Ishikawa (cell line): ENCODE data around the gene E2F2.

Experiments used
- CEBPB ChIP-seq: IDR thresholded peaks from 2 replicates; pipeline ENCODE4 v1.6.1; 2012
- EGR1 ChIP-seq: IDR thresholded peaks from 2 replicates; pipeline ENCODE4 v1.6.1; 2012
- EP300 ChIP-seq: IDR thresholded peaks from 2 replicates; pipeline ENCODE4 v1.6.1; 2012; ENCODE audit warnings: borderline replicate concordance
- FOXM1 ChIP-seq: IDR thresholded peaks from 2 replicates; pipeline ENCODE4 v1.6.1; 2012; ENCODE audit warnings: low read depth, borderline replicate concordance
- NFIC ChIP-seq: IDR thresholded peaks from 2 replicates; pipeline ENCODE4 v1.6.1; 2012
- RAD21 ChIP-seq: IDR thresholded peaks from 2 replicates; pipeline ENCODE4 v1.6.1; 2012; ENCODE audit warnings: low read depth
- TAF1 ChIP-seq: IDR thresholded peaks from 2 replicates; pipeline ENCODE4 v1.6.1; 2012; ENCODE audit warnings: low read depth, mild to moderate bottlenecking
- TCF12 ChIP-seq: IDR thresholded peaks from 2 replicates; pipeline ENCODE4 v1.6.1; 2012; ENCODE audit warnings: low read depth
- TEAD4 ChIP-seq: IDR thresholded peaks from 2 replicates; pipeline ENCODE4 v1.6.1; 2012
- YY1 ChIP-seq: IDR thresholded peaks from 2 replicates; pipeline ENCODE4 v1.6.1; 2012; ENCODE audit warnings: low read depth
- TF ChIP-seq, protein P1 (sequence below): IDR thresholded peaks from 2 replicates; pipeline ENCODE4 v1.6.1; 2012; ENCODE audit warnings: low read depth, mild to moderate bottlenecking
- TF ChIP-seq, protein P2 (sequence below): IDR thresholded peaks from 2 replicates; pipeline ENCODE4 v1.6.1; 2012
- TF ChIP-seq, protein P3 (sequence below): IDR thresholded peaks from 2 replicates; pipeline ENCODE4 v1.6.1; 2012

DNA sequence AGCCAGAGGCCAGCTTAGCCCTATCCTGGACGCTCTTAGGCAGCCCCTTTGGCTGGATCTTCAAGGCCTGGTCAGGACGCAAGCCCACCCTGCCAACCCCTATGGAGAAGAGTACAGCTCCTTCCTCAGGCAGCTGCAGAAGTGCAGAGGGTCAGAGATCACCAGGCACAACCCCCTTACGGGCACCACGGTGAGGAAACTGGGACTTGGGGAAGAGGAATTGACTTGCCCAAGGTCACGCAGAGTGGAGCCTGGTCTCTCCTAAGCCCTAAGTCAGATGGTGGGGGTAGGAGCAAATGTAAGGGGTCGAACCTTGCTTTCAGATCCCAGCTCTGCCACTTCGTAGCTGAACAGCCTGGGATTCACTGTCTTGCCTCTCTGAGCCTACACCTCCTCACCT lies 3.7 kb downstream of the E2F2 start:
- TF ChIP-seq EP300 (no peak), YY1 (no peak), TAF1 (no peak), FOXM1 (no peak), EGR1 (no peak), NFIC (no peak), RAD21 (no peak), TEAD4 (no peak), CEBPB (no peak), TCF12 (no peak)
- TF ChIP-seq, protein P1, sequence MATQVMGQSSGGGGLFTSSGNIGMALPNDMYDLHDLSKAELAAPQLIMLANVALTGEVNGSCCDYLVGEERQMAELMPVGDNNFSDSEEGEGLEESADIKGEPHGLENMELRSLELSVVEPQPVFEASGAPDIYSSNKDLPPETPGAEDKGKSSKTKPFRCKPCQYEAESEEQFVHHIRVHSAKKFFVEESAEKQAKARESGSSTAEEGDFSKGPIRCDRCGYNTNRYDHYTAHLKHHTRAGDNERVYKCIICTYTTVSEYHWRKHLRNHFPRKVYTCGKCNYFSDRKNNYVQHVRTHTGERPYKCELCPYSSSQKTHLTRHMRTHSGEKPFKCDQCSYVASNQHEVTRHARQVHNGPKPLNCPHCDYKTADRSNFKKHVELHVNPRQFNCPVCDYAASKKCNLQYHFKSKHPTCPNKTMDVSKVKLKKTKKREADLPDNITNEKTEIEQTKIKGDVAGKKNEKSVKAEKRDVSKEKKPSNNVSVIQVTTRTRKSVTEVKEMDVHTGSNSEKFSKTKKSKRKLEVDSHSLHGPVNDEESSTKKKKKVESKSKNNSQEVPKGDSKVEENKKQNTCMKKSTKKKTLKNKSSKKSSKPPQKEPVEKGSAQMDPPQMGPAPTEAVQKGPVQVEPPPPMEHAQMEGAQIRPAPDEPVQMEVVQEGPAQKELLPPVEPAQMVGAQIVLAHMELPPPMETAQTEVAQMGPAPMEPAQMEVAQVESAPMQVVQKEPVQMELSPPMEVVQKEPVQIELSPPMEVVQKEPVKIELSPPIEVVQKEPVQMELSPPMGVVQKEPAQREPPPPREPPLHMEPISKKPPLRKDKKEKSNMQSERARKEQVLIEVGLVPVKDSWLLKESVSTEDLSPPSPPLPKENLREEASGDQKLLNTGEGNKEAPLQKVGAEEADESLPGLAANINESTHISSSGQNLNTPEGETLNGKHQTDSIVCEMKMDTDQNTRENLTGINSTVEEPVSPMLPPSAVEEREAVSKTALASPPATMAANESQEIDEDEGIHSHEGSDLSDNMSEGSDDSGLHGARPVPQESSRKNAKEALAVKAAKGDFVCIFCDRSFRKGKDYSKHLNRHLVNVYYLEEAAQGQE, result no peak
- TF ChIP-seq, protein P2, sequence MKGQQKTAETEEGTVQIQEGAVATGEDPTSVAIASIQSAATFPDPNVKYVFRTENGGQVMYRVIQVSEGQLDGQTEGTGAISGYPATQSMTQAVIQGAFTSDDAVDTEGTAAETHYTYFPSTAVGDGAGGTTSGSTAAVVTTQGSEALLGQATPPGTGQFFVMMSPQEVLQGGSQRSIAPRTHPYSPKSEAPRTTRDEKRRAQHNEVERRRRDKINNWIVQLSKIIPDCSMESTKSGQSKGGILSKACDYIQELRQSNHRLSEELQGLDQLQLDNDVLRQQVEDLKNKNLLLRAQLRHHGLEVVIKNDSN, result no peak
- TF ChIP-seq, protein P3, sequence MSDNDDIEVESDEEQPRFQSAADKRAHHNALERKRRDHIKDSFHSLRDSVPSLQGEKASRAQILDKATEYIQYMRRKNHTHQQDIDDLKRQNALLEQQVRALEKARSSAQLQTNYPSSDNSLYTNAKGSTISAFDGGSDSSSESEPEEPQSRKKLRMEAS, result no peak
